Activated CD8-positive, alpha-beta T cell treated with anti-CD3 and anti-CD28 coated beads for 36 hours (primary cell): ENCODE data around the gene AHCYL1. TPM values are rescaled to one million over a fixed set of nuclear protein-coding genes. Genes with fewer than 3 reads are reported as not detected.
"Not testable (repeated sequence)": the region's sequence is repeated elsewhere in the genome, so short reads cannot be mapped to it uniquely, and the experiment has no call there.

Source experiments
- ATAC-seq: fragments of 200-7000 bp; cut with Tn5 transposase; one replicate; pipeline ENCODE4 v1.10.0; 2021; ENCODE audit warnings: mild to moderate bottlenecking, moderate library complexity
- CTCF ChIA-PET: fragments of 350-600 bp; sonication (Branson Sonifier 250); formaldehyde crosslinking; loops from one replicate; lab custom pipeline; 2021; ENCODE audit warnings: antibody characterized with exemption; lab: Charles Lee
- POLR2A ChIA-PET: fragments of 350-600 bp; sonication (Branson Sonifier 250); formaldehyde crosslinking; loops from one replicate; lab custom pipeline; 2021; ENCODE audit warnings: antibody characterized with exemption; lab: Charles Lee
- DNase-seq: peaks from one replicate; pipeline ENCODE4 v3.0.0-alpha.2; 2020
- H3K27ac Mint-ChIP-seq: one replicate; pipeline ENCODE4 v1.8.0; 2021; ENCODE audit warnings: mild to moderate bottlenecking, mixed read lengths
- H3K27me3 Mint-ChIP-seq: one replicate; pipeline ENCODE4 v1.8.0; 2021; ENCODE audit warnings: mixed read lengths
- H3K36me3 Mint-ChIP-seq: one replicate; pipeline ENCODE4 v1.8.0; 2021; ENCODE audit warnings: low read depth, mixed read lengths
- H3K4me1 Mint-ChIP-seq: one replicate; pipeline ENCODE4 v1.8.0; 2021; ENCODE audit warnings: low read depth, mixed read lengths
- H3K4me3 Mint-ChIP-seq: one replicate; pipeline ENCODE4 v1.8.0; 2021; ENCODE audit warnings: mild to moderate bottlenecking, moderate library complexity, mixed read lengths
- H3K9me3 Mint-ChIP-seq: one replicate; pipeline ENCODE4 v1.8.0; 2021; ENCODE audit warnings: mixed read lengths
- CTCF ChIP-seq: fragments of 200-600 bp; IDR thresholded peaks from one replicate; pipeline ENCODE4 v1.8.0; 2022; ENCODE audit warnings: antibody characterized with exemption, mild to moderate bottlenecking
- intact Hi-C: fragments of 100-400 bp; cut with micrococcal nuclease; formaldehyde crosslinking; loops from one replicate; pipeline ENCODE4 v1.10.0; 2022
- total RNA-seq, 2 experiments: library from RNA; stranded (reverse); gene quantifications; one replicate each; pipeline ENCODE4 v1.2.3, GENCODE V29; 2021

The AHCYL1 gene
- total RNA-seq, 2 experiments from 2014 or later = 77.8 to 79.1 TPM

- no peaks in the 10 kb centered on the region for H3K36me3 Mint-ChIP-seq
- H3K4me3 Mint-ChIP-seq = no peak overlapping the region
- no peaks in the 10 kb centered on the region for H3K27me3 Mint-ChIP-seq
- H3K4me1 Mint-ChIP-seq = peaks cover 5% of the 10 kb centered on the region
- TF ChIP-seq CTCF = no peak
- no peak for DNase-seq
- ChIA-PET CTCF (interaction anchor here (5.5 kb wide), 1 partner anchor 34 kb away, joined by 24 read pairs; the partner anchor contains the start of gene AHCYL1), POLR2A (interaction anchor here (1.0 kb wide), 1 partner anchor 10 kb away, joined by 4 read pairs; no protein-coding TSS in a partner anchor)
- intact Hi-C loops = no loop called here
- H3K9me3 Mint-ChIP-seq = no peaks in the 10 kb centered on the region
- H3K27ac Mint-ChIP-seq = no peak overlapping the region
- no peak for ATAC-seq
Measured at GRCh38 chr1:109950038-109950437, 34.5 kb upstream of the AHCYL1 start.

DNA sequence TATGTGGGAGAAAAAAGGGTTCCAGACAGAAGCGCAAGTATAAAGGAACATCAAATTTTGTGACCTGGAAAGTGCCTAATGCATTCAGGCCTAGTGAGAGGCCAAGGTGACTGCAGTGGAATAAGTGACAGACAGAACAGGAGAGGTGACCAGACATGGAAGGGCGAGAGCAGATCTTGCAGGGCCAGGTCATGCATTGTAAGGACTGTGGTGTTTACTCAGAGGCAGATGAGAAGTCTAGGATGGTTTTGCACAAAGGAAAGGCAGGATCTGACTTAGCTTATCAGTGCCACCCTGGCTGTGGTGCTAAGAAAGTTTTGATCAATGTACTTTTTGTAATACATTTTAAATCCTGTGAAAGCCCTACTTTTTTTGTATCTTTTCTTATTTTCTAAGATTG lies 34.1 kb upstream of the AHCYL1 start:
- CTCF ChIA-PET = interaction anchor here (5.5 kb wide), 1 partner anchor 34 kb away, joined by 24 read pairs; the partner anchor contains the start of gene AHCYL1
- no peak overlapping the region for H3K4me3 Mint-ChIP-seq
- no peaks in the 10 kb centered on the region for H3K27me3 Mint-ChIP-seq
- ATAC-seq (no peak), DNase-seq (no peak)
- no peaks in the 10 kb centered on the region for H3K36me3 Mint-ChIP-seq
- intact Hi-C loops = no loop called here
- peaks cover 5% of the 10 kb centered on the region for H3K4me1 Mint-ChIP-seq
- POLR2A ChIA-PET = interaction anchor here (1.0 kb wide), 1 partner anchor 9 kb away, joined by 4 read pairs; no protein-coding TSS in a partner anchor
- no peaks in the 10 kb centered on the region for H3K9me3 Mint-ChIP-seq
- TF ChIP-seq CTCF = no peak
- H3K27ac Mint-ChIP-seq = no peak overlapping the region

DNA sequence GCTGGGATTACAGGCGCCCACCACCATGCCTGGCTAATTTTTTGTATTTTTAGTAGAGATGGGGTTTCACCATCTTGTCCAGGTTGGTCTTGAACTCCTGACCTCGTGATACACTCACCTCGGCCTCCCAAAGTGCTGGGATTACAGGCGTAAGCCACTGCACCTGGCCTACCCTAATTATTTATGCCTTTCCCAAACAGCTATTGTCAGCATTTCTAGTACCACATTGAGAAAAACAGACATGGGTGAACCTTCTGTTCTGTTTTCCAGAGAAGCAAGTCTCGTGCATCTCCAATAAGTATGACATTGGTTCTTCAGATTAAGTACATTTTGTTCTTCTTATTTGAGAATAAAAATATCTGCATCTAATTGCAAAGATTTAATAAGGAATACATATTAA lies 33.1 kb upstream of the AHCYL1 start:
- DNase-seq, intact Hi-C loops, H3K36me3 Mint-ChIP-seq, H3K4me3 Mint-ChIP-seq, H3K27ac Mint-ChIP-seq, ATAC-seq, H3K4me1 Mint-ChIP-seq, H3K27me3 Mint-ChIP-seq, H3K9me3 Mint-ChIP-seq, POLR2A ChIA-PET: not testable (repeated sequence)
- CTCF ChIA-PET = interaction anchor here (1.0 to 5.5 kb wide), 3 partner anchors 26 to 175 kb away, joined by 3 to 24 read pairs (median 5); partner anchors contain the start of gene AHCYL1

GRCh38 chr1:109954041-109954512 lies 30.5 kb upstream of the AHCYL1 start:
- Mint-ChIP-seq H3K9me3 (no peaks in the 10 kb centered on the region), H3K36me3 (no peaks in the 10 kb centered on the region), H3K27ac (no peak overlapping the region), H3K27me3 (peaks cover 4% of the 10 kb centered on the region), H3K4me3 (no peak overlapping the region), H3K4me1 (no peaks in the 10 kb centered on the region)
- POLR2A ChIA-PET = no interaction called here
- intact Hi-C loops = no loop called here
- ATAC-seq (no peak), DNase-seq (no peak)
- CTCF ChIA-PET = interaction anchor here (1.4 kb wide), 1 partner anchor 31 kb away, joined by 5 read pairs; the partner anchor contains the start of gene AHCYL1
- TF ChIP-seq CTCF = no peak

GRCh38 chr1:109959632-109959973 lies 25.0 kb upstream of the AHCYL1 start:
- ChIA-PET POLR2A (interaction anchor here (1.3 kb wide), 1 partner anchor 10 kb away, joined by 4 read pairs; no protein-coding TSS in a partner anchor), CTCF (interaction anchor here (1.0 to 5.5 kb wide), 7 partner anchors 25 to 469 kb away, joined by 3 to 39 read pairs (median 3); partner anchors contain the start of gene AHCYL1)
- no peaks in the 10 kb centered on the region for H3K36me3 Mint-ChIP-seq
- intact Hi-C loops = no loop called here
- ATAC-seq = no peak
- no peak for DNase-seq
- no peak overlapping the region for H3K4me3 Mint-ChIP-seq
- H3K9me3 Mint-ChIP-seq = no peaks in the 10 kb centered on the region
- no peaks in the 10 kb centered on the region for H3K4me1 Mint-ChIP-seq
- no peak for TF ChIP-seq CTCF
- H3K27me3 Mint-ChIP-seq = peaks cover 7% of the 10 kb centered on the region
- no peak overlapping the region for H3K27ac Mint-ChIP-seq
